NAMALWA (cell line): ENCODE results near the gene ABTB2.

Source experiments
- DNase-seq: peaks from one replicate; pipeline ENCODE4 v3.0.0-alpha.2; 2015; ENCODE audit warnings: low spot score

The ABTB2 gene

DNA sequence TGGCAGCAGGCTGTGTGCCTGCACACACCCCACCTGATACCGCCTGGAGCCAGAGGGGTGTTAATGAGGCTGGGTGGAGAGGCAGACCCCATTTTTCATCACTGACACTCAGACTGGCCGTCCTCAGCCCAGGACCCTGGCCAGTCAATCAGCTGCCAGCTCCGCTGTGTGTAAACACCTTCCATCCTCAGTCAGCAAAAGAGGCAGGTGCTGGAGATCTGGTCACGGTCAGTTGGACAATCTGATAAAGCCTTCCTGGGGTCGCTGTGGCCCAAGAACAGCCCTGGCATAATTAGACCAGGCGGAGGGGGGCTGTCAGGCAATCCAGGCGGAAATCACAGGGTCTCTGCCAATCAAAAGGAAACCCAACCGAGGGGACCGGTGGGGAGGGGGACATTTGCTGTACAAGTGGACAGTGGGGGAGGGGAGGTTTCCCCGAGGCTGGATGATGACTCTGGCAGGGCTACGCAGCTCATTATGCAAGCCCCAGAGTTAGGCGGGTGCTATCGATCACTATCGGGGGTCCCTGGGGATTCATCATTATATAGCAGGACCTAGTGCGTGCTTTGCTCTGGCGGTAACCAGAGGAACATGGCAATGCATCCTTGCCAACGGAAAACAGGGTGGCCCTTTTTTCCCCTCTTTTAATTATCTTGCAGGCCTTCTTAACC is 72.9 kb downstream of the ABTB2 start:
- no peak for DNase-seq

DNA sequence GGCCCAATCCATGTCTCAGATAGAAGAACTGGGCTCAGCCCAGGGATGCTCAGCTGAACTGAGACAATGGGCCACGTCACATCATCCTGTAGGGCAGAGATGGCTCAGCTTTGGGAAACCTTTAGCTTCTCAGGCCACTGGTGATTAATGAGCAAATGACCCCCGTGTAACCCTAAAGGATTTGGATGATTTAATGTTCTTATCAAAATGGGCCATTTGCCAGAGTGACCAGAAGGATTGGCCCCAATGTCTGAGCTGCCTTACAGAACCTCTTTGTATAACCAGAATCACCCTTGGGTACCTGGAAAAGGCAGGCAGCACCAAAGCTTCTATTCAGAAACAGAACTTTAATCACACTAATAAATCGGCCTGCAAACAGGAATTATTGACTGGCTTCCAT is 73.7 kb downstream of the ABTB2 start:
- no peak for DNase-seq

DNA sequence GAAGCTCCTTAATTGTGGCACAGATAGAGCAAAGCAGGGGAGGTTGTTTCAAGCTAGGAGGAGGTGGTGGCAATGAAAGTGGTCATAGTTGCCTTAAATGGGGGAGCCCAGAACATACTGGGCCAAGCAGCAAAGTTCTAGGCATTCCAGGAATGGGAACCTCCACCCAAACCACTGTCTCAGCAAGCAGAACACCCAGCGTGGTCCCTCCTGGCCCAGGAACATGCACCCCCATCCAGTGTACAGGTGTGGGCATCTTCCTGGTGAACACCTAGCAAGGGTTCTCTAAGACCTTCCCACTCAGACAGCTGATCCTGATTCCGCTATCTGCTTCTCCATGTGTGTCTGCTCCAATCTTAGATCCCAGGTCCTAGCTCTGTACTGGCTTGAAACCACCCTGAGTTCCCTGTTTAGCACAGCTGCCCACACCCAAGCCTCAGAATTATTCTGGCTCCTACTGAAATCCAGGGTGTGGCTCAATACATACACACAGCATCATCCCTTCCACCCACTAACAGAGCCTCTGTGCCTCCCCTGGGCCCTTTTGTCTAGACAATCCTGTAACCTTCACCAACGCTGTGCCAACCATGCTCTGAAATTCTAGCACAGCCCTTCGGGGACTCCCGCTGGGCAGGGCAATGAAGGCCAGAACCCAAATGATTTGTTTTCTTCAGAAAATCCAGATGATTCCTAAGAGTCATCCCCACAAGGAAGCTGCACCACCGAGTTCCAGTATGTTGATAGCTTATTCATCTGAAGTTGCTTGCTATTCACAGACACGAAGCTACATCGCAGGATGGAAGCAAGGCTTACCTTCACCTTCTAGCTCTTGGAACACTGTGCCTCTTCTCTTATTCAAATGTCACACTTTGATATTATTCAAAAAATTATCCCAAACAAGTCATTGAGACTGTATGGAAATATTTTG is 76.6 kb downstream of the ABTB2 start:
- DNase-seq: no peak

GRCh38 chr11:34278693-34279297 is 79.0 kb downstream of the ABTB2 start:
- DNase-seq: no peak

GRCh38 chr11:34278175-34278574 is 79.6 kb downstream of the ABTB2 start:
- DNase-seq: no peak

- DNase-seq: no peak
These were observed 80.6 kb downstream of the ABTB2 start for GRCh38 chr11:34277171-34277570.

DNA sequence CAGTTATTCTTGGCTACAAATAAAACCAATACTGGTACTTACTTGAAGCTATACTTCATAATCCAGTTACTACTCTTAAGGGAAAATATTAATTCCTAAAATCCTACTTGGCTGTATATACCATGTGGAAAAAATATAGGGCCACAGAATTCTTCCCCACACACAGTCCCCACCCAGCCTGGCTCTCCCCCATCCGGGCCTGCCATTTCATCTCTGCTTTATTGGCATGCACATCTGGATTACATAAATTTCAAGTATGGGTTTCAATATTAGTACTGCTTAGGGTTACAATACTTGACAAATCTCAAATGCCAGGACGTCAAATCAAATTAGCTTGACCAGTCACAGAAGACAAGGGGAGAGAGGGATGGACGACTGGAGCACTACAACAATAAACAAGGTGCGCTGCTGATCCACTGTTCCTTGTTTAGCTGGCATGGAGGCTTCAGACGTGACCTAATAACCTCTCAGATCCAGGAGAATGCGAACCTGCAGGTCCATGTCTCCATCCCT is 81.4 kb downstream of the ABTB2 start:
- no peak for DNase-seq

DNA sequence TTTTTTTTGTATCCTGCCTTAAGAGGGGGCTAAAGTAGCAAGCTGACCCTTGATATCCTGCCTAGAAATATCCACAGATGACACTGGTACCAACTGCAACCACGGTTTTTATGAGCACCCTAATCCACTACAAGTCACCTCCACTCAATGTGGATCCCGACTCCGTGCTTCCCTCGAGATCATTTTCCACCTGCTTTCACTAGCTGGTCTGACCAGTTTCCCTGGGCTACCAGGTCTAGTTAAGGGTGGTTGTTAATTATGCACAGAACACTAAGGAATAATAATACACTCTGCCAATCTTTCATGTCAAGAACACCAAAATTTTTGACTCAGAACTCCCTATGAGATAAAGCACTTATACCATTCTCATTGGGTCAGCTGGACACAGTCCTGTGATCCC is 82.3 kb downstream of the ABTB2 start:
- DNase-seq: no peak

GRCh38 chr11:34274712-34275398 is 83.0 kb downstream of the ABTB2 start:
- no peak for DNase-seq

GRCh38 chr11:34273099-34273498 is 84.7 kb downstream of the ABTB2 start:
- DNase-seq: no peak

GRCh38 chr11:34271727-34272126 is 86.1 kb downstream of the ABTB2 start:
- no peak for DNase-seq

DNA sequence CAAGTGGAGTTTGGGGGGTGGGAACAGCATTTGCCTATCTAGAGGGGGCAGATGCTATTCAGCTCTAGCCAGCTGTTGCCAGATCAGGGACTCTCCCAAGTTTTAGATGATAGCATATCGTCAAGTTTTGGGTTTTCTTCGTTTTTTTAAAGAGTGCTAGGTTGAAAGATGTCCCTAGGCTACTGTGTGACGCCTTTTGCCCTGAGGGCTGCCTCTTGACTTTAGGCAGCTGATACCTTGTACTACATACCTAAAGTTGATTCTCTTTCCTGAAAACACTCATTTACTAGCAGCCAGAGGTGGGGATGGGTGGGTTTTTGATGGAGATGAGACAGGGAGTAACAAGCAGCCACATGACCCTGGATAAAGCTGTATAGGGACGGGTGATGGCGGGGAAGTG is 87.1 kb downstream of the ABTB2 start:
- DNase-seq: no peak

GRCh38 chr11:34269694-34270245 is 88.0 kb downstream of the ABTB2 start:
- no peak for DNase-seq

- DNase-seq: no peak
These were observed 88.8 kb downstream of the ABTB2 start for GRCh38 chr11:34268906-34269430.

- no peak for DNase-seq
These were observed 90.4 kb downstream of the ABTB2 start for GRCh38 chr11:34267417-34267816.

DNA sequence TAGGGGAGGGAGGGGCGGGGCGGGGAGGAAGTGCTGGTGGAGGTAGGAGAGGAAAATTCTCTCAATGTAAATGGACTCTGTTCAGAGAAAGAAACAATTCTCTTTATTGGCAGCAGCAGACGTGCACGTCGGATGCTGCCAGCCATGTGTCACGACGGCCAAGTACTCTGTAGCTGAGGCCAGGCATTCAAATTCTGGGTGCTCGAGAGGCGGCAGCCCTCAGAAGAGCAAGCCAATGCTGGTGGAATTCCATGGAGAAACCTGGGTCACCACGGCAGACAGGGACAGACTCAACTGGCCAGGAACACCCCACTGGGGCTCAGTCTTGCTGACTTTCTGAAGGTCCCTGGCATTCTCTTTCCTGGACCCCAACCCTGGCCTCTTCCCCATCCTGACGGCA is 90.8 kb downstream of the ABTB2 start:
- DNase-seq: no peak

- DNase-seq: no peak
These were observed 91.5 kb downstream of the ABTB2 start for GRCh38 chr11:34266090-34266912.

GRCh38 chr11:34264303-34265110 is 93.3 kb downstream of the ABTB2 start:
- DNase-seq: no peak

- no peak for DNase-seq
These were observed 94.2 kb downstream of the ABTB2 start for GRCh38 chr11:34263441-34264091.
